Colonic mucosa (tissue), 4 donors: ENCODE data around the gene PHACTR3. TPM values are rescaled to one million over a fixed set of nuclear protein-coding genes. Genes with fewer than 3 reads are reported as not detected.
A peak's percentile ranks its signal among the peaks of the same experiment; 100 is the strongest.

Experiments
- DNase-seq: peaks from one replicate; pipeline ENCODE4 v3.0.0-alpha.2; 2020
- H3K27ac ChIP-seq: fragments of 200-600 bp; one replicate; pipeline ENCODE4 v1.8.0; 2021
- H3K27me3 ChIP-seq: fragments of 200-600 bp; one replicate; pipeline ENCODE4 v1.8.0; 2021
- H3K36me3 ChIP-seq: fragments of 200-600 bp; one replicate; pipeline ENCODE4 v1.8.0; 2021
- H3K4me1 ChIP-seq: fragments of 200-600 bp; one replicate; pipeline ENCODE4 v1.8.0; 2021; ENCODE audit warnings: mild to moderate bottlenecking
- H3K4me3 ChIP-seq: fragments of 200-600 bp; one replicate; pipeline ENCODE4 v1.8.0; 2021
- H3K9ac ChIP-seq, 2 donors: one replicate each; pipeline ENCODE4 v1.7.0; 2013; ENCODE audit warnings: control low read depth in 2 of 2, low read depth in 2 of 2, low read length in 2 of 2
- H3K9me3 ChIP-seq: fragments of 200-600 bp; one replicate; pipeline ENCODE4 v1.8.0; 2021
- CTCF ChIP-seq: fragments of 200-600 bp; IDR thresholded peaks from one replicate; pipeline ENCODE4 v1.8.0; 2022; ENCODE audit warnings: antibody characterized with exemption, mild to moderate bottlenecking
- intact Hi-C: fragments of 100-400 bp; cut with DNase I; formaldehyde crosslinking; loops from one replicate; pipeline ENCODE4 v1.14.1; 2022
- total RNA-seq, 2 donors: library from RNA; stranded (reverse); fragmentation: NEBNext Ultra II Directional in 1 of 2; extraction: Animal tissue kit (Norgen Biotek cat#: 25700) in 1 of 2; gene quantifications; one replicate each; pipeline ENCODE4 v1.2.1, GENCODE V29; 2021
- donor health status: healthy.
- donor health status: DM: no; HTN: no; CAD: no.
- donor health status: DM: no; HTN: no; CAD: no.

PHACTR3 gene
- total RNA-seq, 2 donors from 2014 or later: 0.44 to 0.53 TPM

DNA sequence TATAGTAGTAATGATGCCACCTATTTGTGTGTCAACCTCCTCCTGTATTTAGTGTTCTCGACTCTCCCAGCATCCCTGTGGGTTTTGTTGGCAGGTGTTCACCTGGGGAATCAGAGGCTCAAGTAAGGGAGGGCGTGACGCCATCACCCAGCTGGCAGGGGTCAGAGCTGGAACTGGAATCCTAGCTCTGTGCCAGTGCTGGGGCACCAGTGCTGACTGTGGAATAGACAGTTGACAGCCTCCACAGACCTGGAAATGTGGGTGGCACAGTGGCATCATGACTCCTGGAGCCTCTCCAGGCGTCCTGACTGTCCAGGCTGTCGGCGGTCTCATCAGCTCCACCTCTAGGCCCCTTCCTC, 226.3 kb downstream of the PHACTR3 start:
- Histone ChIP-seq H3K27me3 (no peaks in the 10 kb centered on the region), H3K9ac (no peak overlapping the region), H3K36me3 (no peaks in the 10 kb centered on the region), H3K9me3 (no peaks in the 10 kb centered on the region), H3K4me3 (no peak overlapping the region), H3K27ac (no peak overlapping the region), H3K4me1 (no peaks in the 10 kb centered on the region)
- intact Hi-C loops: no loop called here
- no peak for TF ChIP-seq CTCF
- peak; percentile 13 for DNase-seq

DNA sequence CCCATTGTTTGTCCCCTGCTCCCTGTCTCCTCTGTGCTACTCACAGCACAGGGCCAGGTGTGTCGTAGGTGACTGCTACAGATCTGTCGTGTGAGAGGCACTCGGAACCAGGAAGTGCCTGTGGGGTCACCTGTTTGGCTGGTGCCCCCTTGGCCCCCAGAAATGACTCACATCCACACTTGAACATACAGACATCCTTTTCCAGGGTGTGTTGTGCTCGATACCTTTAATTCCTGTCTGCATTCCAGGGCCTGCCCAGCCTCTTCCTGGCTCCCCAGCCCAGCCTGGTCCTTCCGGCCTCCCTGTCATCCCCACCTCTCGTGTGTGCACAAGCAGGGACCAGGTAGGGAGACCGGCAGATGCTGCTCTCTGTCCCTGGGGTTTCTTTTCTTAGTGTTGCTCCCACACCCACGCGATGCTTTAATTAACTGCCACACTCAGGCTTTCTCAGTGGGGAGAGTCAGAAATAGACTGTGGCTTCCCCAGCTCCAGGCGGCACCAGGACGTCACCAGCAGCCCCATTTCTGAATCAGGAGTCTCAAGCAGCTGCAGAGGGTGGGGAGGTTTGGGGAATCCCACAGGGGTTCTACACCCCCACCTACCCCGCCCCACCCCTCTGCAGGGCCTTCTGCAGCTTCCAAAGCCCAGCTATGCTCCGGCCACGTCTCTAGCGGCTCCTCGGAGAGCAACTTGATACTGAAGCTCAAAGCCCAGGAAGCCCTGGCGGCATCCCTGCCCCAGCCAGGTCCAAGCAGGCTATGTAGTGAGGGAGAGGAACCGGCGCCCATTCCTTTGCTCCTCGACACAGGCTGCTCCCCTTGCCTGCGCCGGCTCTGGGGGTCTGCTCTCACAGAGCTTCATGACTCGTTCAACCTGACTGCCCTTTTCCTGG, 226.9 kb downstream of the PHACTR3 start:
- Histone ChIP-seq H3K9ac (no peak overlapping the region), H3K4me1 (no peaks in the 10 kb centered on the region), H3K27me3 (no peaks in the 10 kb centered on the region), H3K36me3 (no peaks in the 10 kb centered on the region), H3K27ac (no peak overlapping the region), H3K9me3 (no peaks in the 10 kb centered on the region), H3K4me3 (no peak overlapping the region)
- no peak for TF ChIP-seq CTCF
- peak; percentile 17 for DNase-seq
- intact Hi-C loops: no loop called here

DNA sequence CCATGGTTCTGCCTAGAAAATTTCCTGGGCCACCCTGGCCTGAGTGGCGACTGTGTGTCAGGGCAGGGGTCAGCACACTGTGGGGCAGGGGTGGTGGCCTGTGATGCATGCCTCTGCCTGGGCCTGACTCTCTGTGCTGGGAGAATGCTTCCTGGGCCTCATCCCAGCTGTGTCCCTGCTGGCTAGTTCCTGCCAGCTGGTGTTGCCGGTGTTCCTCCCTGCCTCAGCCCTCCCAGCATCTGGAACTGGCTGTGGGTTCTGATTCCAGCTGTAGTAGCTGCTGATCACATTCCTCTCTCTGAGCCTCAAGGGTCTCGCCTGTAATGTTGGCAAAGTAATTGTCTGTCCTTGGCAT, 227.6 kb downstream of the PHACTR3 start:
- Histone ChIP-seq H3K4me1 (no peaks in the 10 kb centered on the region), H3K9me3 (no peaks in the 10 kb centered on the region), H3K27ac (no peak overlapping the region), H3K36me3 (no peaks in the 10 kb centered on the region), H3K27me3 (no peaks in the 10 kb centered on the region), H3K9ac (no peak overlapping the region), H3K4me3 (no peak overlapping the region)
- no peak for TF ChIP-seq CTCF
- no peak for DNase-seq
- intact Hi-C loops: no loop called here

DNA sequence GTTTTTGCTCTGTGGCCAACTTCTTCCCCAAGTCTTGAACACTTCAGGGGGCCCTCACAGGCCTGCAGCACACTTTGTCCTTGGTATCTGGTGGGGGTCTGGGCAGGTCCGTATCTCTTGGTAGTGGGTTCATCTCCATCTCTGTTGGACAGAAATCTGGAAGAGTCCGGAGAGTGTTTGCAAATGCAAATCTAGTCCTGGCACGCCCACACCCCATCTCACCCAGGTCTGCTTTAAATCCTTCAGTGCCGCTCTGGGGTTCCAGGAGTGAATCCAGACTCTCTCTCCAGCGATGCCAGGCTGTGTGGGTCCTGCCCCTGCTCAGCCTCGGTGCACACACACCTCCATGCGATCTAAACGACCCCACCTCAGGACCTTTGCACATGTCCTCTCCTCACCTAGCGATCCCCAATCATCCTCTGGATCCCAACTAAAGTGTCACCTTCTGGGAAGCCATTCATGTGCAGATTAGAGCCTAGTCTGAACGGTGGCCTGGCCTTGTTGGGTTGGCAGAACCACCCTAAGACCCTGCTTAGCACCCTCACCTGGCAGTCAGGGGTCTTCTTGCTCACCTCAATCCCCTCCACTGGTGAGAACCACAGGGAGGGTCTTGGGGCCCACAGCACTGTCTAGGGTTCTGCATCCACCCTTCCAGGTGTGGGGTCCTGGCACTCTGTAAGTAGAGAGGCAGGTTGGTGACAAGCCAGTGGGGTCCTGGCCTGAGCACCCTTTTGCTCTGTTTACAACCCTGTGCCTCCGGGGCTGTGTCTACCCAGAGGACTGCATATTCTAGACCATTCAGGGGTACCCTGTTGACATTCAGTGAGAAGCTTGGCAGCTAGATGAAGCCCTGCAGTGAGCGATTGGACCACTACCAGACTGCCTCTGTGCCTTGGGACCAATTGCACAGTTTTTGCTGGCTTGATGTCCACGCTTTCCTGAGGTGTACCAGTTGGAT, 228.3 kb downstream of the PHACTR3 start:
- Histone ChIP-seq H3K27ac (no peak overlapping the region), H3K4me1 (no peaks in the 10 kb centered on the region), H3K9ac (no peak overlapping the region), H3K4me3 (no peak overlapping the region), H3K36me3 (no peaks in the 10 kb centered on the region), H3K9me3 (no peaks in the 10 kb centered on the region), H3K27me3 (no peaks in the 10 kb centered on the region)
- peak; percentile 11 for DNase-seq
- no peak for TF ChIP-seq CTCF
- intact Hi-C loops: no loop called here

- H3K9me3 ChIP-seq: no peaks in the 10 kb centered on the region
- TF ChIP-seq CTCF: no peak
- H3K27ac ChIP-seq: no peak overlapping the region
- H3K4me3 ChIP-seq: no peak overlapping the region
- intact Hi-C loops: no loop called here
- H3K27me3 ChIP-seq: no peaks in the 10 kb centered on the region
- DNase-seq: no peak
- no peak overlapping the region for H3K9ac ChIP-seq
- H3K4me1 ChIP-seq: no peaks in the 10 kb centered on the region
- no peaks in the 10 kb centered on the region for H3K36me3 ChIP-seq
Measured at GRCh38 chr20:59835057-59835447, 230.7 kb downstream of the PHACTR3 start.
